Cerebellar nuclear complex (tissue), 1 donor: ENCODE data around the gene LSAMP.

Experiments
- DNase-seq, 2 experiments: peaks; one replicate each; lab custom pipeline; 2025; lab: John Stamatoyannopoulos, UW

Gene LSAMP

GRCh38 chr3:115958526-115958925 is 486.8 kb downstream of the LSAMP start:
- DNase-seq = peak; percentile 8 to 32

- no peak for DNase-seq
These were observed 498.0 kb downstream of the LSAMP start for GRCh38 chr3:115947325-115947724.

GRCh38 chr3:115943579-115943978 is 501.7 kb downstream of the LSAMP start:
- DNase-seq = no peak

- no peak for DNase-seq
These were observed 508.2 kb downstream of the LSAMP start for GRCh38 chr3:115937054-115937453.

- no peak for DNase-seq
These were observed 512.5 kb downstream of the LSAMP start for GRCh38 chr3:115932807-115933206.

GRCh38 chr3:115931581-115931980 is 513.7 kb downstream of the LSAMP start:
- no peak for DNase-seq

- no peak for DNase-seq
These were observed 514.4 kb downstream of the LSAMP start for GRCh38 chr3:115930922-115931321.

GRCh38 chr3:115930168-115930567 is 515.1 kb downstream of the LSAMP start:
- DNase-seq = no peak

GRCh38 chr3:115928376-115928775 is 516.9 kb downstream of the LSAMP start:
- DNase-seq = no peak

GRCh38 chr3:115927197-115927596 is 518.1 kb downstream of the LSAMP start:
- no peak for DNase-seq

GRCh38 chr3:115922681-115923347 is 522.5 kb downstream of the LSAMP start:
- no peak for DNase-seq

- no peak for DNase-seq
These were observed 523.6 kb downstream of the LSAMP start for GRCh38 chr3:115921711-115922110.

GRCh38 chr3:115918900-115919299 is 526.4 kb downstream of the LSAMP start:
- DNase-seq = no peak

- no peak for DNase-seq
These were observed 528.4 kb downstream of the LSAMP start for GRCh38 chr3:115916866-115917265.

GRCh38 chr3:115915061-115915460 is 530.2 kb downstream of the LSAMP start:
- DNase-seq = no peak

GRCh38 chr3:115913069-115913686 is 532.1 kb downstream of the LSAMP start:
- DNase-seq = no peak

- DNase-seq = no peak
These were observed 532.9 kb downstream of the LSAMP start for GRCh38 chr3:115912372-115912771.

GRCh38 chr3:115905871-115906270 is 539.4 kb downstream of the LSAMP start:
- DNase-seq = peak in 1 of 2 experiments; percentile 25

- no peak for DNase-seq
These were observed 541.4 kb downstream of the LSAMP start for GRCh38 chr3:115903843-115904242.

- DNase-seq = no peak
These were observed 544.3 kb downstream of the LSAMP start for GRCh38 chr3:115901008-115901407.

- no peak for DNase-seq
These were observed 545.8 kb downstream of the LSAMP start for GRCh38 chr3:115899535-115899934.

- no peak for DNase-seq
These were observed 546.5 kb downstream of the LSAMP start for GRCh38 chr3:115898656-115899410.

- DNase-seq = no peak
These were observed 554.2 kb downstream of the LSAMP start for GRCh38 chr3:115891006-115891636.
